Ishikawa (cell line): ENCODE results near the gene AFG1L.

Source experiments
- CEBPB ChIP-seq: IDR thresholded peaks from 2 replicates; pipeline ENCODE4 v1.6.1; 2012
- RAD21 ChIP-seq: IDR thresholded peaks from 2 replicates; pipeline ENCODE4 v1.6.1; 2012; ENCODE audit warnings: low read depth
- YY1 ChIP-seq: IDR thresholded peaks from 2 replicates; pipeline ENCODE4 v1.6.1; 2012; ENCODE audit warnings: low read depth

DNA sequence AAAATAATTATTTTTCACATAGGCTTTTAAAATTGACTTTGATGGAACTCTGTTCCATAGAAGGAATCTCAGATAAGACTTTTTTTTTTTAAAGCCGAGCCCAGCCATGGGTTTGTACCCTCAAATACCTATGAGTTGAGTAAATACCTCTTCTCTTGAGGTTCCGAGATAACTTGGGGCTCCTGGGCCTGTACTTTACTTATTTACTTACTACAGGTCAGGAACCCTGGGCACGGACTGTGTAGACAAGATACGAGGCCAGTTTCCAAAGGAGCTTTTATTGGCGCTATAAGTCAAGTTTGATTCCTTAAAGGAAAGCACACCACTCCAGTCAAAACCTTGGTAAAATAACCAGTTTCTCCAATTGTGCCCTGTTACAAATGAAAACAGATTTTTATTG is 7.5 kb downstream of the AFG1L start:
- TF ChIP-seq YY1 (no peak), RAD21 (no peak), CEBPB (no peak)
